ENCODE data around the gene ZNF444.

The ZNF444 gene

GRCh38 chr19:56123266-56123891 is 17.7 kb upstream of the ZNF444 start:
- Histone ChIP-seq H3K27ac (no peak overlapping the region), H3K4me3 (ENCODE audit: low read depth in 1 of 2, low read length in 1 of 2) (no peak overlapping the region), H3K4me1 (ENCODE audit: control insufficient read depth in 1 of 2, insufficient read depth in 1 of 2, low read depth in 1 of 2, low read length in 1 of 2) (peaks cover 27 to 29% of the 10 kb centered on the region in 2 experiments), H3K36me3 (no peaks in the 10 kb centered on the region), H3K9me3 (no peaks in the 10 kb centered on the region), H3K27me3 (no peaks in the 10 kb centered on the region)
- no peak for TF ChIP-seq CTCF (IDR thresholded peaks at IDR 0.05)

- Histone ChIP-seq H3K27me3 (no peaks in the 10 kb centered on the region), H3K4me3 (ENCODE audit: low read depth in 1 of 2, low read length in 1 of 2) (no peak overlapping the region), H3K4me1 (ENCODE audit: control insufficient read depth in 1 of 2, insufficient read depth in 1 of 2, low read depth in 1 of 2, low read length in 1 of 2) (peaks cover 15 to 17% of the 10 kb centered on the region in 2 experiments), H3K9me3 (no peaks in the 10 kb centered on the region), H3K27ac (no peak overlapping the region), H3K36me3 (no peaks in the 10 kb centered on the region)
- TF ChIP-seq CTCF (IDR thresholded peaks at IDR 0.05), result no peak
Measured at GRCh38 chr19:56124578-56124977, 16.5 kb upstream of the ZNF444 start.

- Histone ChIP-seq H3K4me1 (ENCODE audit: control insufficient read depth in 1 of 2, insufficient read depth in 1 of 2, low read depth in 1 of 2, low read length in 1 of 2) (peaks cover 21% of the 10 kb centered on the region in 2 experiments), H3K9me3 (no peaks in the 10 kb centered on the region), H3K36me3 (no peaks in the 10 kb centered on the region), H3K4me3 (ENCODE audit: low read depth in 1 of 2, low read length in 1 of 2) (no peak overlapping the region), H3K27ac (no peak overlapping the region), H3K27me3 (no peaks in the 10 kb centered on the region)
- no peak for TF ChIP-seq CTCF (IDR thresholded peaks at IDR 0.05)
Measured at GRCh38 chr19:56125806-56126590, 15.1 kb upstream of the ZNF444 start.

GRCh38 chr19:56126983-56127780 is 13.9 kb upstream of the ZNF444 start:
- peaks cover 25% of the 10 kb centered on the region in 2 experiments for H3K4me1 ChIP-seq (ENCODE audit: control insufficient read depth in 1 of 2, insufficient read depth in 1 of 2, low read depth in 1 of 2, low read length in 1 of 2)
- TF ChIP-seq CTCF (IDR thresholded peaks at IDR 0.05), result no peak
- H3K9me3 ChIP-seq, result no peaks in the 10 kb centered on the region
- H3K36me3 ChIP-seq, result no peaks in the 10 kb centered on the region
- H3K27me3 ChIP-seq, result no peaks in the 10 kb centered on the region
- no peak overlapping the region for H3K4me3 ChIP-seq (ENCODE audit: low read depth in 1 of 2, low read length in 1 of 2)
- H3K27ac ChIP-seq, result no peak overlapping the region

GRCh38 chr19:56130006-56130405 is 11.1 kb upstream of the ZNF444 start:
- Histone ChIP-seq H3K4me1 (ENCODE audit: control insufficient read depth in 1 of 2, insufficient read depth in 1 of 2, low read depth in 1 of 2, low read length in 1 of 2) (peaks cover 50 to 52% of the 10 kb centered on the region in 2 experiments), H3K4me3 (ENCODE audit: low read depth in 1 of 2, low read length in 1 of 2) (no peak overlapping the region), H3K36me3 (no peaks in the 10 kb centered on the region), H3K27me3 (no peaks in the 10 kb centered on the region), H3K9me3 (no peaks in the 10 kb centered on the region), H3K27ac (peak overlapping the region; percentile 89)
- TF ChIP-seq CTCF (IDR thresholded peaks at IDR 0.05), result no peak

All from neutrophil (primary cell).